22Rv1 (cell line): ENCODE measurements around the gene FAM120A.

ENCODE experiments used
- ZFX ChIP-seq: fragments of 450-650 bp; IDR thresholded peaks from 2 replicates; pipeline ENCODE4 v1.6.1; 2017; ENCODE audit warnings: antibody characterized with exemption, borderline replicate concordance
- TF ChIP-seq, protein P1 (sequence below): fragments of 450-650 bp; IDR thresholded peaks from 2 replicates; pipeline ENCODE4 v1.5.1; 2017; ENCODE audit warnings: mild to moderate bottlenecking

DNA sequence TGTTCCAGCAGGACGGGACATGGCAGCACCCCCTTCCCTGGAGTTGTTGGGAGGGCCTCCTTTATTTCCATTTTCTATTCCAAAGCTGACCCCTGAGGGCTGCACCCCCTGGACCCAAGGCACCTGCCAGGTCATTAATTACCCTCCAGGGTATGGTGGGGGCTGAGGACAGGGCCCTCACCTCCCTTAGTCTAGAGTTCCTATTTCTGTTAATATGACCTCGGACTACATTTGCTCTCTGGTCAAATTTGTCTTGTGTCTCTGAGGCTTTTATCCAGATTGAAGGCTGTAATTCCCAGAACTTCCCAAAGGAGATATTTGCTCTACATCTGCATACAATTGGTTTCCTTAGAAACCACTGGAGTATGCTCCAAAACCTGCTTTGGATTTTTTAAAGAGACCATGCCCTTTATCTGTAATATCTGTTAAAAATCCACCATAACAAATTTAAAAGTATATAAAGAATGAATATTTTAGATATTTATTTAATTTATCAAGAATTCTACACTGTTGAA lies 141.7 kb downstream of the FAM120A start:
- TF ChIP-seq, protein P1, sequence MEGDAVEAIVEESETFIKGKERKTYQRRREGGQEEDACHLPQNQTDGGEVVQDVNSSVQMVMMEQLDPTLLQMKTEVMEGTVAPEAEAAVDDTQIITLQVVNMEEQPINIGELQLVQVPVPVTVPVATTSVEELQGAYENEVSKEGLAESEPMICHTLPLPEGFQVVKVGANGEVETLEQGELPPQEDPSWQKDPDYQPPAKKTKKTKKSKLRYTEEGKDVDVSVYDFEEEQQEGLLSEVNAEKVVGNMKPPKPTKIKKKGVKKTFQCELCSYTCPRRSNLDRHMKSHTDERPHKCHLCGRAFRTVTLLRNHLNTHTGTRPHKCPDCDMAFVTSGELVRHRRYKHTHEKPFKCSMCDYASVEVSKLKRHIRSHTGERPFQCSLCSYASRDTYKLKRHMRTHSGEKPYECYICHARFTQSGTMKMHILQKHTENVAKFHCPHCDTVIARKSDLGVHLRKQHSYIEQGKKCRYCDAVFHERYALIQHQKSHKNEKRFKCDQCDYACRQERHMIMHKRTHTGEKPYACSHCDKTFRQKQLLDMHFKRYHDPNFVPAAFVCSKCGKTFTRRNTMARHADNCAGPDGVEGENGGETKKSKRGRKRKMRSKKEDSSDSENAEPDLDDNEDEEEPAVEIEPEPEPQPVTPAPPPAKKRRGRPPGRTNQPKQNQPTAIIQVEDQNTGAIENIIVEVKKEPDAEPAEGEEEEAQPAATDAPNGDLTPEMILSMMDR, result no peak
- TF ChIP-seq ZFX, result no peak
